ENCODE data around the gene KIF3B. TPM values are rescaled to one million over a fixed set of nuclear protein-coding genes. Genes with fewer than 3 reads are reported as not detected.
"Not testable (repeated sequence)": the region's sequence is repeated elsewhere in the genome, so short reads cannot be mapped to it uniquely, and the experiment has no call there.

KIF3B gene
- total RNA-seq, 3 donors from 2014 or later, result 69.3 to 90.4 (median 78.9) TPM

- peaks cover 4% of the 10 kb centered on the region for H3K4me1 Mint-ChIP-seq (ENCODE audit: low read depth)
- DNase-seq, result no peak
- H3K4me3 Mint-ChIP-seq, result no peak overlapping the region
- peaks cover 10% of the 10 kb centered on the region for H3K36me3 Mint-ChIP-seq (ENCODE audit: insufficient read depth)
- H3K9me3 Mint-ChIP-seq, result no peaks in the 10 kb centered on the region
- no peak for ATAC-seq
- H3K27me3 Mint-ChIP-seq (ENCODE audit: low read depth), result no peaks in the 10 kb centered on the region
These were observed 101.0 kb downstream of the KIF3B start for GRCh38 chr20:32378461-32378860.

GRCh38 chr20:32380037-32380436, 102.6 kb downstream of the KIF3B start:
- peaks cover 15% of the 10 kb centered on the region for H3K36me3 Mint-ChIP-seq (ENCODE audit: insufficient read depth)
- DNase-seq; ATAC-seq; H3K27me3 Mint-ChIP-seq (ENCODE audit: low read depth); H3K4me3 Mint-ChIP-seq; H3K9me3 Mint-ChIP-seq: not testable (repeated sequence)
- H3K4me1 Mint-ChIP-seq (ENCODE audit: low read depth), result peaks cover 19% of the 10 kb centered on the region

GRCh38 chr20:32380745-32381144, 103.3 kb downstream of the KIF3B start:
- DNase-seq (no peak), ATAC-seq (no peak)
- Mint-ChIP-seq H3K27me3 (ENCODE audit: low read depth) (no peaks in the 10 kb centered on the region), H3K36me3 (ENCODE audit: insufficient read depth) (peaks cover 21% of the 10 kb centered on the region), H3K9me3 (no peaks in the 10 kb centered on the region), H3K4me3 (no peak overlapping the region), H3K4me1 (ENCODE audit: low read depth) (peaks cover 26% of the 10 kb centered on the region)

- H3K27me3 Mint-ChIP-seq (ENCODE audit: low read depth), result no peaks in the 10 kb centered on the region
- ATAC-seq (no peak), DNase-seq (no peak)
- H3K9me3 Mint-ChIP-seq, result no peaks in the 10 kb centered on the region
- H3K4me1 Mint-ChIP-seq (ENCODE audit: low read depth), result peaks cover 40% of the 10 kb centered on the region
- no peak overlapping the region for H3K4me3 Mint-ChIP-seq
- H3K36me3 Mint-ChIP-seq (ENCODE audit: insufficient read depth), result peaks cover 21% of the 10 kb centered on the region
These were observed 104.9 kb downstream of the KIF3B start for GRCh38 chr20:32382102-32382950.

- not testable (repeated sequence) for DNase-seq; H3K9me3 Mint-ChIP-seq; H3K4me3 Mint-ChIP-seq; H3K27me3 Mint-ChIP-seq (ENCODE audit: low read depth); ATAC-seq
- H3K4me1 Mint-ChIP-seq (ENCODE audit: low read depth), result peaks cover 45% of the 10 kb centered on the region
- peaks cover 23% of the 10 kb centered on the region for H3K36me3 Mint-ChIP-seq (ENCODE audit: insufficient read depth)
These were observed 106.0 kb downstream of the KIF3B start for GRCh38 chr20:32383441-32383840.

Other genes starting within 250 kb of the KIF3B start
- gene HCK, start 225.4 kb upstream of the KIF3B start, total RNA-seq, result under 1 TPM in 2 of 3 donors, not detected in 1; 0.13 to 0.46 TPM
- gene TM9SF4, start 167.9 kb upstream of the KIF3B start, total RNA-seq, result 10 to 100 TPM; 43.5 to 48.6 (median 44.4) TPM
- 100 to 1,000 TPM; 140 to 173 (median 151) TPM for gene PLAGL2, start 69.9 kb upstream of the KIF3B start, total RNA-seq
- 100 to 1,000 TPM in 1 of 3 donors, 10 to 100 TPM in 2; 85.6 to 113 (median 95.7) TPM for gene POFUT1, start 69.8 kb upstream of the KIF3B start, total RNA-seq
- 100 to 1,000 TPM; 138 to 194 (median 149) TPM for gene ASXL1, start 80.7 kb downstream of the KIF3B start, total RNA-seq